Panc1 (cell line): ENCODE measurements around the gene AFF3. TPM values are rescaled to one million over a fixed set of nuclear protein-coding genes. Genes with fewer than 3 reads are reported as not detected.

Experiments
- ATAC-seq: fragments of 200-7000 bp; cut with Tn5 transposase; 2 replicates; pipeline ENCODE4 v1.9.1; 2020; ENCODE audit warnings: mild to moderate bottlenecking, moderate library complexity
- BruUV-seq: library from RNA; stranded (reverse); fragments of 400-500 nt; replicated peaks from 2 replicates; lab custom pipeline; 2021; lab: Mats Ljungman, UMichigan
- CTCF ChIA-PET: fragments of 300-600 bp; sonication (Branson Sonifier 250); formaldehyde crosslinking; loops from one replicate; lab custom pipeline; 2022; ENCODE audit warnings: antibody characterized with exemption; lab: Charles Lee
- POLR2A ChIA-PET: fragments of 300-600 bp; sonication (Branson Sonifier 250); formaldehyde crosslinking; loops from one replicate; lab custom pipeline; 2022; ENCODE audit warnings: antibody characterized with exemption; lab: Charles Lee
- DNase-seq: peaks from one replicate; pipeline ENCODE4 v3.0.0-alpha.2; 2010; ENCODE audit warnings: low read depth, low spot score
- H3K27ac ChIP-seq: 2 replicates; pipeline ENCODE4 v1.5.1; 2011; ENCODE audit warnings: mild to moderate bottlenecking, low read length, inconsistent platforms
- H3K27me3 ChIP-seq: fragments of 200-500 bp; sonication (Bioruptor generic); 2 replicates; pipeline ENCODE4 v1.6.0; 2014; ENCODE audit warnings: low read length, inconsistent platforms; ENCODE audit not compliant: control insufficient read depth, insufficient read depth
- H3K36me3 ChIP-seq: fragments of 200-500 bp; sonication (Bioruptor generic); 2 replicates; pipeline ENCODE4 v1.5.1; 2014; ENCODE audit warnings: inconsistent platforms, mild to moderate bottlenecking, low read length, moderate library complexity; ENCODE audit not compliant: control insufficient read depth, insufficient read depth
- H3K4me1 ChIP-seq: 2 replicates; pipeline ENCODE4 v1.5.1; 2011; ENCODE audit warnings: inconsistent platforms, mild to moderate bottlenecking, low read length, moderate library complexity; ENCODE audit not compliant: control insufficient read depth, insufficient read depth
- H3K4me3 ChIP-seq, 2 experiments: 2 replicates each; pipeline ENCODE4 v1.5.1; 2011 to 2012; ENCODE audit warnings: low read depth in 2 of 2, low read length in 2 of 2, mild to moderate bottlenecking in 2 of 2, inconsistent platforms in 1 of 2, moderate library complexity in 1 of 2
- H3K9me3 ChIP-seq: fragments of 200-500 bp; sonication (Bioruptor generic); 2 replicates; pipeline ENCODE4 v1.5.1; 2014; ENCODE audit warnings: low read depth, mild to moderate bottlenecking, inconsistent platforms, low read length, moderate library complexity; ENCODE audit not compliant: control insufficient read depth, insufficient read depth
- POLR2AphosphoS5 ChIP-seq: IDR thresholded peaks from 2 replicates; pipeline ENCODE4 v1.6.1; 2012; ENCODE audit warnings: mild to moderate bottlenecking, low read depth, low read length, moderate library complexity
- SIN3A ChIP-seq: IDR thresholded peaks from 2 replicates; pipeline ENCODE4 v1.6.1; 2012; ENCODE audit warnings: low read depth, mild to moderate bottlenecking, low read length, moderate library complexity, borderline replicate concordance; ENCODE audit not compliant: insufficient read depth
- TCF7L2 ChIP-seq: IDR thresholded peaks from 2 replicates; pipeline ENCODE4 v1.6.1; 2011; ENCODE audit warnings: mild to moderate bottlenecking, low read depth, low read length, inconsistent platforms
- in situ Hi-C: cut with HindIII; loops from 2 replicates; pipeline ENCODE4 v1.10.0; 2016; ENCODE audit warnings: low sequenced_read_pairs, low pct_unique_long_range_greater_than_20kb
- intact Hi-C: fragments of 100-400 bp; cut with micrococcal nuclease; formaldehyde crosslinking; loops from one replicate; pipeline ENCODE4 v1.10.0; 2022; ENCODE audit not compliant: unreplicated experiment
- total RNA-seq: library from RNA; stranded (reverse); gene quantifications from one replicate; pipeline ENCODE4 v1.2.1, GENCODE V29; 2021; ENCODE audit not compliant: unreplicated experiment
- TF ChIP-seq, protein P1 (sequence below), 2 experiments: IDR thresholded peaks; 2 replicates each; pipeline ENCODE4 v1.6.1; 2011 to 2012; ENCODE audit warnings: low read depth in 2 of 2, control low read depth in 1 of 2, low read length in 1 of 2, mild to moderate bottlenecking in 1 of 2, moderate library complexity in 1 of 2; ENCODE audit not compliant: insufficient read depth in 1 of 2

Gene AFF3
- total RNA-seq, 1 experiment from 2014 or later: 2.2 TPM

DNA sequence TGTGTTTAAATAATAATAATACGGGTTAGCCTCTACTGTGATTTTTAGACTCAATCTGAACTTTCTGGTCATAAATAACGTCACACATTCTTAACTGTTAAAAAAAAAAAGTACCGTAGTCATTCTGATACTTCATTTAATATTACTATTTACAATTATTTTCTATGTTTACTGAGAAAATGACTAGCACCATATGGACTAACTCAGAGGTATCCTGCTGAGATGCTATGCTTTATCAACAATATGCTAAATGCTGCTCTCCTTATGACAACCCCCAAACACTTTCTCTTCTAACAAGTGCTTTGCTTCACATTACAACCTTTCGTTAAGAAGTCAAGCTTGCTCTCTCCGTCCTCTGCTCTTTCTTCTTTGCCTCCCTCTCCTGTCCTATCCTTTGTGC lies 182.1 kb downstream of the AFF3 start:
- CTCF ChIA-PET: no interaction called here
- ATAC-seq (no peak), DNase-seq (no peak)
- H3K36me3 ChIP-seq: no peaks in the 10 kb centered on the region
- TF ChIP-seq SIN3A (no peak), POLR2AphosphoS5 (no peak), TCF7L2 (no peak)
- TF ChIP-seq, protein P1, sequence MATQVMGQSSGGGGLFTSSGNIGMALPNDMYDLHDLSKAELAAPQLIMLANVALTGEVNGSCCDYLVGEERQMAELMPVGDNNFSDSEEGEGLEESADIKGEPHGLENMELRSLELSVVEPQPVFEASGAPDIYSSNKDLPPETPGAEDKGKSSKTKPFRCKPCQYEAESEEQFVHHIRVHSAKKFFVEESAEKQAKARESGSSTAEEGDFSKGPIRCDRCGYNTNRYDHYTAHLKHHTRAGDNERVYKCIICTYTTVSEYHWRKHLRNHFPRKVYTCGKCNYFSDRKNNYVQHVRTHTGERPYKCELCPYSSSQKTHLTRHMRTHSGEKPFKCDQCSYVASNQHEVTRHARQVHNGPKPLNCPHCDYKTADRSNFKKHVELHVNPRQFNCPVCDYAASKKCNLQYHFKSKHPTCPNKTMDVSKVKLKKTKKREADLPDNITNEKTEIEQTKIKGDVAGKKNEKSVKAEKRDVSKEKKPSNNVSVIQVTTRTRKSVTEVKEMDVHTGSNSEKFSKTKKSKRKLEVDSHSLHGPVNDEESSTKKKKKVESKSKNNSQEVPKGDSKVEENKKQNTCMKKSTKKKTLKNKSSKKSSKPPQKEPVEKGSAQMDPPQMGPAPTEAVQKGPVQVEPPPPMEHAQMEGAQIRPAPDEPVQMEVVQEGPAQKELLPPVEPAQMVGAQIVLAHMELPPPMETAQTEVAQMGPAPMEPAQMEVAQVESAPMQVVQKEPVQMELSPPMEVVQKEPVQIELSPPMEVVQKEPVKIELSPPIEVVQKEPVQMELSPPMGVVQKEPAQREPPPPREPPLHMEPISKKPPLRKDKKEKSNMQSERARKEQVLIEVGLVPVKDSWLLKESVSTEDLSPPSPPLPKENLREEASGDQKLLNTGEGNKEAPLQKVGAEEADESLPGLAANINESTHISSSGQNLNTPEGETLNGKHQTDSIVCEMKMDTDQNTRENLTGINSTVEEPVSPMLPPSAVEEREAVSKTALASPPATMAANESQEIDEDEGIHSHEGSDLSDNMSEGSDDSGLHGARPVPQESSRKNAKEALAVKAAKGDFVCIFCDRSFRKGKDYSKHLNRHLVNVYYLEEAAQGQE (IDR thresholded peaks at IDR 0.05; ENCODE audit: insufficient read depth in 1 of 2, low read depth in 2 of 2, low read length in 1 of 2): no peak
- POLR2A ChIA-PET: no interaction called here
- no peak overlapping the region for H3K4me3 ChIP-seq
- H3K27me3 ChIP-seq: no peaks in the 10 kb centered on the region
- H3K4me1 ChIP-seq: no peaks in the 10 kb centered on the region
- intact Hi-C loops: no loop called here
- H3K27ac ChIP-seq: no peak overlapping the region
- no peaks in the 10 kb centered on the region for H3K9me3 ChIP-seq
- in situ Hi-C loops: no loop called here
- BruUV-seq: no TSS peak

DNA sequence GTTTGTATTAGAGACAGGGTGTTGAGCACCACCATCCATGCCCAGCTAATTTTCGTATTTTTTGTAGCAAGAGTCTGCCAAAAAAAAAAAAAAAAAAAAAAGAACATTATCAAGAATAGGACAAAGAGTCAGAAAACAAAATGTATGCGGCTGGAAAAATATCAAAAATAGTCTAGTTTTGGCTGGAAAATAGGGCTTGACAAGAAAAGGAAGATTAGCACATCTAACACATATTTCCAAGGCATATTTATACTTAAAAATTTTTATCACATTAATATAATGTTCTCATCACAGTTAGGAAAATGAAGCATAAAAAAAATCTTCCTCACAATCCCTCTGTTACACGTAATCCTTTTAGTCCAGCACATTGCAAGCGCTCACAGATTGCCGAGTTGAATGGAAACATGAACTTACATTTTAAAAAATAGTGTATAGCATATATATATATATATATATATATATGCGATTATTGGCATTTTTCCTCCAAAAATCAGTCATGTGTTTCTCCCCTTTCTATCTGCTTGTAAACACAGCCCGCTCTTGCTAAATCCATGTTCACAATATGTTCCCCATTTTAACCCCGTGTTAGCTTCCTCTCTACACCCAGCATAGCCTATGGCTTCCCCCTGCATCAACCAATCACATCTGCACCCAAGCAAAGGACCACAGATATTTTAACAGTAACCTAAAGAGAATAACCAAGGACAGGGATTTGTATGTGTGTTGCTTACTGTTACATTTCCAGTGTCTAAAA lies 183.0 kb downstream of the AFF3 start:
- BruUV-seq: no TSS peak
- Histone ChIP-seq H3K4me3 (no peak overlapping the region), H3K36me3 (no peaks in the 10 kb centered on the region), H3K27ac (no peak overlapping the region), H3K9me3 (no peaks in the 10 kb centered on the region), H3K4me1 (no peaks in the 10 kb centered on the region), H3K27me3 (no peaks in the 10 kb centered on the region)
- in situ Hi-C loops: no loop called here
- no peak for ATAC-seq
- POLR2A ChIA-PET: no interaction called here
- intact Hi-C loops: no loop called here
- DNase-seq: no peak
- CTCF ChIA-PET: no interaction called here
- no peak for TF ChIP-seq SIN3A
- TF ChIP-seq TCF7L2: no peak
- TF ChIP-seq, protein P1 (IDR thresholded peaks at IDR 0.05; ENCODE audit: insufficient read depth in 1 of 2, low read depth in 2 of 2, low read length in 1 of 2): no peak
- TF ChIP-seq POLR2AphosphoS5: no peak
